HEK293T (cell line): ENCODE measurements around the gene PRKCZ.

Source experiments
- CTCF ChIA-PET: fragments of 350-600 bp; formaldehyde crosslinking; extraction: SDS; loops from one replicate; lab custom pipeline; 2021; ENCODE audit warnings: antibody characterized with exemption, inconsistent platforms; lab: Yijun Ruan, JAX
- POLR2A ChIA-PET: fragments of 350-600 bp; formaldehyde crosslinking; extraction: SDS; loops from one replicate; lab custom pipeline; 2020; ENCODE audit warnings: antibody characterized with exemption, inconsistent platforms; lab: Yijun Ruan, JAX
- DNase-seq: peaks from one replicate; pipeline ENCODE4 v3.0.0; 2012; ENCODE audit warnings: mixed read lengths; ENCODE audit errors: extremely low spot score
- ARNT ChIP-seq: fragments of 450-650 bp; IDR thresholded peaks from 2 replicates; pipeline ENCODE4 v1.6.1; 2017; ENCODE audit warnings: mild to moderate bottlenecking
- BHLHE40 ChIP-seq: fragments of 450-650 bp; IDR thresholded peaks from 2 replicates; pipeline ENCODE4 v1.6.1; 2016; ENCODE audit warnings: mild to moderate bottlenecking, moderate library complexity, borderline replicate concordance
- CTBP1 ChIP-seq: fragments of 450-650 bp; IDR thresholded peaks from 2 replicates; pipeline ENCODE4 v1.6.1; 2016; ENCODE audit warnings: borderline replicate concordance
- ELF4 ChIP-seq: fragments of 450-650 bp; IDR thresholded peaks from 2 replicates; pipeline ENCODE4 v1.6.1; 2017; ENCODE audit warnings: antibody characterized with exemption
- FOXA1 ChIP-seq: fragments of 450-650 bp; IDR thresholded peaks from 2 replicates; pipeline ENCODE4 v1.6.1; 2016; ENCODE audit warnings: mild to moderate bottlenecking
- FOXK2 ChIP-seq: fragments of 450-650 bp; IDR thresholded peaks from 2 replicates; pipeline ENCODE4 v1.6.1; 2016; ENCODE audit warnings: mild to moderate bottlenecking
- FOXM1 ChIP-seq: fragments of 450-650 bp; IDR thresholded peaks from 2 replicates; pipeline ENCODE4 v1.6.1; 2017; ENCODE audit warnings: mild to moderate bottlenecking, borderline replicate concordance
- HDGF ChIP-seq: fragments of 450-650 bp; IDR thresholded peaks from 2 replicates; pipeline ENCODE4 v1.6.1; 2017; ENCODE audit warnings: antibody characterized with exemption, borderline replicate concordance
- L3MBTL2 ChIP-seq: fragments of 450-650 bp; conservative IDR thresholded peaks from 2 replicates; pipeline ENCODE4 v1.6.1; 2016; ENCODE audit warnings: mild to moderate bottlenecking
- LEF1 ChIP-seq: fragments of 450-650 bp; IDR thresholded peaks from 2 replicates; pipeline ENCODE4 v1.6.1; 2017; ENCODE audit warnings: mild to moderate bottlenecking, borderline replicate concordance
- NFRKB ChIP-seq: fragments of 450-650 bp; IDR thresholded peaks from 2 replicates; pipeline ENCODE4 v1.6.1; 2016; ENCODE audit warnings: mild to moderate bottlenecking, moderate library complexity
- SP1 ChIP-seq: fragments of 450-650 bp; IDR thresholded peaks from 2 replicates; pipeline ENCODE4 v1.6.1; 2017
- SUZ12 ChIP-seq: fragments of 450-650 bp; IDR thresholded peaks from 2 replicates; pipeline ENCODE4 v1.6.1; 2016; ENCODE audit warnings: mild to moderate bottlenecking
- TARDBP ChIP-seq: fragments of 450-650 bp; IDR thresholded peaks from 2 replicates; pipeline ENCODE4 v1.6.1; 2016
- ZNF384 ChIP-seq: fragments of 450-650 bp; IDR thresholded peaks from 2 replicates; pipeline ENCODE4 v1.6.1; 2016
- TF ChIP-seq, protein P1 (sequence below): fragments of 450-650 bp; IDR thresholded peaks from 2 replicates; pipeline ENCODE4 v1.6.1; 2016

PRKCZ gene

DNA sequence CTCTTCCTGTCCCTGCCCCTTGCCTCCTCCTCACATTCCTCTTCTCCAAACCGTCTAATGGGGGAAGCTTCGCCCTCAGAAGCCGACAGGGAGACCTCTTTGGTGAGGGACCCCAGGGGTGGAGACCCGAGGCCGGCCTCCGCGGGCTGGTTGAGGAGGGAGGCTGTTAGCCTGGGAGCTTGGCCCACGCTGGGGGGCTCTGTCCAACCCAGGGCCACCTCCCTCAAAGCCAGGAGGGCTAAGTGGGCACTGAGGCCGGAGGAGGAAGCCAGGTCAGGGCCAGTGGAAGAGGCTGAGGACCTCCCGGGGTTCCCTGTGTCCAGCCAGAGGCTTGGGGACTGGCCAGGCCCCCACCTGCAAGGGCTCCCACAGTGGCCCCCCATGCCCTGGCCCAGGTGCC lies 25.8 kb upstream of the PRKCZ start:
- CTCF ChIA-PET, result no interaction called here

DNA sequence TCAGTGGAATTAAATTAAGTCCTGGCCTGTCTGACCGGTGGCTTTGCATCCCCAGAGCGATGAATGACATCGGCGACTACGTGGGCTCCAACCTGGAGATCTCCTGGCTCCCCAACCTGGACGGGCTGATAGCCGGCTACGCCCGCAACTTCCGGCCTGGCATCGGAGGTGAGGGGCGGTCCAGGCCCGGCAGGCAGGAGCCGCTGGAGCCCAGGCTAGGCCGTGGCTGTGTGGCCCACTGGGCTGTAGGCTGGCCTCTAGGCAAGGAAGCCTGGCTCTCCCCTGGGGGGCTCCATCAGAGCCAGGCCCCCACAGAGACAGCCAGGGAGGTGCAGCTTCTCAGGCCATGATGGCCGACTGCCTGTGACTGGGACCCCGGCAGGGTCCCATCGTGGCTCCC lies 25.3 kb upstream of the PRKCZ start:
- DNase-seq, result no peak
- TF ChIP-seq NFRKB, result no peak
- no peak for TF ChIP-seq ELF4
- TF ChIP-seq ZNF384, result no peak
- no peak for TF ChIP-seq FOXA1
- no peak for TF ChIP-seq L3MBTL2
- no peak for TF ChIP-seq FOXK2
- no peak for TF ChIP-seq TARDBP
- TF ChIP-seq LEF1, result no peak
- TF ChIP-seq FOXM1, result no peak
- TF ChIP-seq SP1, result no peak
- no peak for TF ChIP-seq HDGF
- TF ChIP-seq BHLHE40, result no peak
- TF ChIP-seq, protein P1, sequence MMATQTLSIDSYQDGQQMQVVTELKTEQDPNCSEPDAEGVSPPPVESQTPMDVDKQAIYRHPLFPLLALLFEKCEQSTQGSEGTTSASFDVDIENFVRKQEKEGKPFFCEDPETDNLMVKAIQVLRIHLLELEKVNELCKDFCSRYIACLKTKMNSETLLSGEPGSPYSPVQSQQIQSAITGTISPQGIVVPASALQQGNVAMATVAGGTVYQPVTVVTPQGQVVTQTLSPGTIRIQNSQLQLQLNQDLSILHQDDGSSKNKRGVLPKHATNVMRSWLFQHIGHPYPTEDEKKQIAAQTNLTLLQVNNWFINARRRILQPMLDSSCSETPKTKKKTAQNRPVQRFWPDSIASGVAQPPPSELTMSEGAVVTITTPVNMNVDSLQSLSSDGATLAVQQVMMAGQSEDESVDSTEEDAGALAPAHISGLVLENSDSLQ, result no peak
- TF ChIP-seq CTBP1, result no peak
- no peak for TF ChIP-seq SUZ12
- no peak for TF ChIP-seq ARNT
- ChIA-PET POLR2A (no interaction called here), CTCF (no interaction called here)

More for the DNA sequence above, 25.8 kb upstream of the PRKCZ start:
- TF ChIP-seq LEF1 (no peak), NFRKB (no peak), TARDBP (no peak), ELF4 (no peak), FOXK2 (no peak), ZNF384 (no peak), FOXA1 (no peak), ARNT (no peak)
- TF ChIP-seq, protein P1, result no peak
- no peak for DNase-seq
- POLR2A ChIA-PET, result no interaction called here

DNA sequence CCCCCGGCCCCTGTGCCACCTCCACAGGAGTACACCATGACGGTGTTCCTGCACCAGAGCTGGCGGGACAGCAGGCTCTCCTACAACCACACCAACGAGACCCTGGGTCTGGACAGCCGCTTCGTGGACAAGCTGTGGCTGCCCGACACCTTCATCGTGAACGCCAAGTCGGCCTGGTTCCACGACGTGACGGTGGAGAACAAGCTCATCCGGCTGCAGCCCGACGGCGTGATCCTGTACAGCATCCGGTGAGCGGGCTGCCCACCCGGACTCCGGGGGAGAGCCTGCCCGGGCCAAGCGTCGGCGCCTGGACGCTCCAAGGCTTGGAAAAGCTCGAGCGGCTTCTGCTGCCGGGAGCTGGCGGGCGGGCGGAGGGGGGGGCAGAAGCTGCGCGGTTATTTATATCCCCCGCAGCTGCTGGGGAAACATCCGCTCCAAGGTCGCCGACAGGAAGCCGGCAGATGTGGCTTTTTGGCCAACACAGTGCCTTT lies 24.7 kb upstream of the PRKCZ start:
- DNase-seq, result no peak
- CTCF ChIA-PET, result no interaction called here
- POLR2A ChIA-PET, result no interaction called here

DNA sequence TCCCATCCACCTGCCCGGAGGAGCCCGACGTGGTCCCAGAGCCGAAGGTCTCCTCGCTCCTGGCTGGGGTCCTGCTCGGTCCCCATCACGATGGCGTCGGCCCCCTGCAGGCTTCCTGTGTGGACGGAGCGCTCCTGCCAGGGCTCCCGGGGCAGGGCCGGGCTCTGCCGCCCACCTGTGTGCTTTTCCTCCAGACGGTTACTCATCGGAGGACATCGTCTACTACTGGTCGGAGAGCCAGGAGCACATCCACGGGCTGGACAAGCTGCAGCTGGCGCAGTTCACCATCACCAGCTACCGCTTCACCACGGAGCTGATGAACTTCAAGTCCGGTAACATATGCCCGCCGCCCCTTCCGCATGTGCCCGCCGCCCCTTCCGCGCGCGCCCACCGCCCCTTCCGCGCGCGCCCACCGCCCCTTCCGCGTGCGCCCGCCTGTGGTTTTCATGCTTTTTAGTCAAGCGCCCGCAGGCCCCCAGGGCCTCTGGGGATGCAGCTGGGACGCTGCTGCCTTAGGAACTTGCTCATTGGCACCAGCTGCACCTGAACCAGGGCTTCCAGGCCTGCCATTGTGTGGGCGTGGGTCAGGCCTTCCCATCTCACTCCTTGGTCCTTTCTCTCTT lies 22.1 kb upstream of the PRKCZ start:
- TF ChIP-seq HDGF, result no peak
- no peak for TF ChIP-seq NFRKB
- TF ChIP-seq BHLHE40, result no peak
- TF ChIP-seq FOXA1, result no peak
- TF ChIP-seq LEF1, result no peak
- TF ChIP-seq ARNT, result no peak
- TF ChIP-seq FOXM1, result no peak
- no peak for TF ChIP-seq FOXK2
- TF ChIP-seq, protein P1, result no peak
- TF ChIP-seq ELF4, result no peak
- TF ChIP-seq ZNF384, result no peak
- no peak for TF ChIP-seq SP1
- no peak for TF ChIP-seq CTBP1
- no peak for TF ChIP-seq SUZ12
- TF ChIP-seq L3MBTL2, result no peak
- no peak for DNase-seq
- POLR2A ChIA-PET, result no interaction called here
- CTCF ChIA-PET, result interaction anchor here (0.5 to 1.2 kb wide), 2 partner anchors 16 to 92 kb away, joined by 3 to 4 read pairs; no protein-coding TSS in a partner anchor

More for the DNA sequence above, 24.7 kb upstream of the PRKCZ start:
- TF ChIP-seq L3MBTL2 (no peak), TARDBP (no peak), HDGF (no peak), ZNF384 (no peak), SUZ12 (no peak), ELF4 (no peak), ARNT (no peak), FOXA1 (no peak), BHLHE40 (no peak), FOXM1 (no peak), FOXK2 (no peak), SP1 (no peak), CTBP1 (no peak), NFRKB (no peak)
- TF ChIP-seq, protein P1, result no peak

DNA sequence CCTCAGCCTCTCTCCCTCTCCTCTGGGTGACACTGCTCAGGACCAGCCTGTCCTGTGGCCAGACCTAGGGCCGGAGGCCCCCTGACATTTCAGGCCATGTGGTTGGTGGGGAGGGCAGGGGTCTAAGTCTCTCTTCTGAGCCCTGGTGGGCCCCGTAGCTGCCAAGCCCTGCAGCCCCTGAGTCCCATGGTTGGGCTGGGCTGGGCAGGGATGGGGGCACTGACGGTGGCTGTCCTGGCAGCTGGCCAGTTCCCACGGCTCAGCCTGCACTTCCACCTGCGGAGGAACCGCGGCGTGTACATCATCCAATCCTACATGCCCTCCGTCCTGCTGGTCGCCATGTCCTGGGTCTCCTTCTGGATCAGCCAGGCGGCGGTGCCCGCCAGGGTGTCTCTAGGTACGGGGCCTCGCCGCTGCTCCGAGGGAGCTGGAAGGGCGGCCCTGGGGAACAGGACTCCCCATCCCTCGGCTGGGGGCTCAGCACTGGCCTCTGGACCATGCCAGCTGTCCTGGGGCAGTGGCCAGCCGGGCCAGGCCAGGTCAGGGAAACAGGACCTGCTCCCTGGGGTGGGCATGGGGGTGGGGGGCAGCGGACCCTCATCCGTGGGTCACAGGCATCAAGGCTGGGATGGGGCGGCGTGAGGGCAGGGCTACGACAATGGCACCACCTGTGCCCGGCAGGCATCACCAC lies 21.2 kb upstream of the PRKCZ start:
- CTCF ChIA-PET, result interaction anchor here (0.6 kb wide), 1 partner anchor 18 kb away, joined by 3 read pairs; no protein-coding TSS in a partner anchor
- TF ChIP-seq FOXK2 (no peak), FOXA1 (no peak), CTBP1 (no peak), BHLHE40 (no peak), ZNF384 (no peak), ELF4 (no peak), NFRKB (no peak), FOXM1 (no peak), LEF1 (no peak), ARNT (no peak), SP1 (no peak), TARDBP (no peak), L3MBTL2 (no peak), HDGF (no peak), SUZ12 (no peak)
- TF ChIP-seq, protein P1, result no peak
- DNase-seq, result no peak
- POLR2A ChIA-PET, result no interaction called here
